Loucy (cell line): ENCODE data around the gene PCDHB6.
"Not testable (repeated sequence)": the region's sequence is repeated elsewhere in the genome, so short reads cannot be mapped to it uniquely, and the experiment has no call there.

ENCODE experiments used
- H2AFZ ChIP-seq: fragments of 200-600 bp; sonication (generic); 2 replicates; pipeline ENCODE4 v1.6.0; 2016; ENCODE audit warnings: antibody characterized with exemption, mild to moderate bottlenecking, low read length, moderate library complexity
- H3F3A ChIP-seq: fragments of 200-600 bp; 2 replicates; pipeline ENCODE4 v1.6.0; 2016; ENCODE audit warnings: antibody characterized with exemption, low read depth, mild to moderate bottlenecking
- H3K27me3 ChIP-seq: fragments of 200-600 bp; sonication (generic); 2 replicates; pipeline ENCODE4 v1.6.1; 2014; ENCODE audit warnings: low read length, mild to moderate bottlenecking; ENCODE audit not compliant: insufficient read depth, poor library complexity, severe bottlenecking
- H3K36me3 ChIP-seq: fragments of 200-600 bp; sonication (generic); 2 replicates; pipeline ENCODE4 v1.6.1; 2016; ENCODE audit warnings: low read length; ENCODE audit not compliant: insufficient read depth
- H3K4me1 ChIP-seq: fragments of 200-600 bp; sonication (generic); 2 replicates; pipeline ENCODE4 v1.5.1; 2014; ENCODE audit warnings: low read length, mild to moderate bottlenecking; ENCODE audit not compliant: insufficient read depth, poor library complexity, severe bottlenecking
- H3K4me2 ChIP-seq: fragments of 200-600 bp; sonication (generic); 2 replicates; pipeline ENCODE4 v1.6.0; 2014; ENCODE audit warnings: antibody characterized with exemption, low read length, low read depth, mild to moderate bottlenecking; ENCODE audit not compliant: poor library complexity, severe bottlenecking
- H3K4me3 ChIP-seq: fragments of 200-600 bp; sonication (generic); 2 replicates; pipeline ENCODE4 v1.5.1; 2014; ENCODE audit warnings: low read length, mild to moderate bottlenecking, mixed read lengths; ENCODE audit not compliant: poor library complexity, severe bottlenecking
- H3K79me2 ChIP-seq: fragments of 200-600 bp; sonication (generic); 2 replicates; pipeline ENCODE4 v1.6.1; 2014; ENCODE audit warnings: low read length; ENCODE audit not compliant: insufficient read depth
- H3K9ac ChIP-seq: fragments of 200-600 bp; sonication (generic); 2 replicates; pipeline ENCODE4 v1.6.0; 2014; ENCODE audit warnings: mild to moderate bottlenecking, low read depth, low read length, moderate library complexity; ENCODE audit not compliant: poor library complexity, severe bottlenecking
- H3K9me2 ChIP-seq: fragments of 200-600 bp; sonication (generic); replicated peaks from 2 replicates; pipeline ENCODE4 v1.6.1; 2016; ENCODE audit warnings: low read depth, low read length, mixed read lengths
- H3K9me3 ChIP-seq: fragments of 200-600 bp; sonication (generic); 2 replicates; pipeline ENCODE4 v1.6.1; 2014; ENCODE audit warnings: mild to moderate bottlenecking, antibody characterized with exemption, low read length, low read depth; ENCODE audit not compliant: insufficient read depth
- H4K20me1 ChIP-seq: fragments of 200-600 bp; sonication (generic); 2 replicates; pipeline ENCODE4 v1.6.0; 2014; ENCODE audit warnings: antibody characterized with exemption, low read length, mild to moderate bottlenecking; ENCODE audit not compliant: insufficient read depth, poor library complexity, severe bottlenecking
- CTCF ChIP-seq: fragments of 200-600 bp; sonication (generic); conservative IDR thresholded peaks from 2 replicates; pipeline ENCODE4 v1.5.1; 2014; ENCODE audit warnings: mild to moderate bottlenecking, antibody characterized with exemption, low read length
- EZH2phosphoT487 ChIP-seq: fragments of 200-600 bp; IDR thresholded peaks from 2 replicates; pipeline ENCODE4 v1.6.1; 2018; ENCODE audit warnings: antibody characterized with exemption, mild to moderate bottlenecking, moderate library complexity, borderline replicate concordance

Gene PCDHB6

GRCh38 chr5:141135718-141136266, 14.1 kb upstream of the PCDHB6 start:
- Histone ChIP-seq H2AFZ (no peak overlapping the region), H3K9me3 (no peaks in the 10 kb centered on the region; the same call in 1 of the 2 replicates), H3K4me1 (no peaks in the 10 kb centered on the region), H3K27me3 (no peaks in the 10 kb centered on the region), H3K9me2 (no peaks in the 10 kb centered on the region), H3F3A (no peaks in the 10 kb centered on the region), H3K36me3 (no peaks in the 10 kb centered on the region), H3K4me3 (no peak overlapping the region), H3K4me2 (no peak overlapping the region), H4K20me1 (no peaks in the 10 kb centered on the region), H3K9ac (no peak overlapping the region), H3K79me2 (no peaks in the 10 kb centered on the region)
- TF ChIP-seq CTCF (no peak), EZH2phosphoT487 (no peak)

- H3K9ac ChIP-seq, H3F3A ChIP-seq, H3K9me3 ChIP-seq, H3K79me2 ChIP-seq, H3K36me3 ChIP-seq, H3K4me1 ChIP-seq, H3K9me2 ChIP-seq, H2AFZ ChIP-seq, H3K27me3 ChIP-seq, H4K20me1 ChIP-seq, H3K4me2 ChIP-seq, H3K4me3 ChIP-seq: not testable (repeated sequence)
These were observed 12.5 kb upstream of the PCDHB6 start for GRCh38 chr5:141137346-141137745.

- no peak for TF ChIP-seq EZH2phosphoT487
- no peak for TF ChIP-seq CTCF
- Histone ChIP-seq H3K9ac (no peak overlapping the region), H3K4me2 (no peak overlapping the region)
These were observed 551 bp downstream of the PCDHB6 start for GRCh38 chr5:141150224-141150992.

GRCh38 chr5:141150993-141151325, 1.1 kb downstream of the PCDHB6 start:
- H3K27me3 ChIP-seq: no peaks in the 10 kb centered on the region
- no peak overlapping the region for H3K9ac ChIP-seq
- H2AFZ ChIP-seq: no peak overlapping the region
- H3F3A ChIP-seq: no peaks in the 10 kb centered on the region
- H3K9me3 ChIP-seq: no peaks in the 10 kb centered on the region
- no peaks in the 10 kb centered on the region for H3K79me2 ChIP-seq
- H3K4me2 ChIP-seq: no peak overlapping the region
- H3K36me3 ChIP-seq: no peaks in the 10 kb centered on the region
- no peaks in the 10 kb centered on the region for H3K9me2 ChIP-seq
- no peaks in the 10 kb centered on the region for H3K4me1 ChIP-seq
- TF ChIP-seq CTCF (no peak), EZH2phosphoT487 (no peak)
- H3K4me3 ChIP-seq: no peak overlapping the region
- H4K20me1 ChIP-seq: no peaks in the 10 kb centered on the region

More at GRCh38 chr5:141150224-141150992, 551 bp downstream of the PCDHB6 start:
- H3K9me2 ChIP-seq: no peaks in the 10 kb centered on the region
- no peaks in the 10 kb centered on the region for H3K36me3 ChIP-seq
- H3K9me3 ChIP-seq: no peaks in the 10 kb centered on the region
- no peak overlapping the region for H3K4me3 ChIP-seq
- H3K27me3 ChIP-seq: no peaks in the 10 kb centered on the region
- H3F3A ChIP-seq: no peaks in the 10 kb centered on the region
- no peak overlapping the region for H2AFZ ChIP-seq
- no peaks in the 10 kb centered on the region for H3K4me1 ChIP-seq
- no peaks in the 10 kb centered on the region for H3K79me2 ChIP-seq
- H4K20me1 ChIP-seq: no peaks in the 10 kb centered on the region

GRCh38 chr5:141151632-141152031, 1.8 kb downstream of the PCDHB6 start:
- not testable (repeated sequence) for H3K9me3 ChIP-seq, H3F3A ChIP-seq

More at GRCh38 chr5:141151632-141152031, 1.8 kb downstream of the PCDHB6 start:
- H4K20me1 ChIP-seq, H3K4me1 ChIP-seq, H3K9ac ChIP-seq, H3K4me3 ChIP-seq, H3K79me2 ChIP-seq, H2AFZ ChIP-seq, H3K36me3 ChIP-seq, H3K9me2 ChIP-seq, H3K4me2 ChIP-seq, H3K27me3 ChIP-seq: not testable (repeated sequence)
